Suprapubic skin (tissue), 3 donors: ENCODE data around the gene URI1.

Experiments
- CTCF ChIP-seq, 2 donors: fragments of 200-600 bp in 1 of 2; fragments of 450-650 bp in 1 of 2; sonication (generic) in 1 of 2; IDR thresholded peaks; one replicate each; pipeline ENCODE4 v1.5.1; 2016 to 2019; ENCODE audit warnings: antibody characterized with exemption in 2 of 2, mild to moderate bottlenecking in 1 of 2, moderate library complexity in 1 of 2
- POLR2AphosphoS5 ChIP-seq, 3 donors: sonication (generic); formaldehyde crosslinking; IDR thresholded peaks; one replicate each; pipeline ENCODE4 v1.6.1; 2017; ENCODE audit warnings: antibody characterized with exemption in 3 of 3

GRCh38 chr19:30064348-30064699, 122.3 kb downstream of the URI1 start:
- TF ChIP-seq CTCF (IDR thresholded peaks at IDR 0.05) (no peak), POLR2AphosphoS5 (IDR thresholded peaks at IDR 0.05) (no peak)
